ENCODE results near the gene CLCC1. TPM values are rescaled to one million over a fixed set of nuclear protein-coding genes. Genes with fewer than 3 reads are reported as not detected.
"Not testable (repeated sequence)": the region's sequence is repeated elsewhere in the genome, so short reads cannot be mapped to it uniquely, and the experiment has no call there.

Gene CLCC1
- total RNA-seq, 2 experiments from 2014 or later = 18.7 to 20.4 TPM

DNA sequence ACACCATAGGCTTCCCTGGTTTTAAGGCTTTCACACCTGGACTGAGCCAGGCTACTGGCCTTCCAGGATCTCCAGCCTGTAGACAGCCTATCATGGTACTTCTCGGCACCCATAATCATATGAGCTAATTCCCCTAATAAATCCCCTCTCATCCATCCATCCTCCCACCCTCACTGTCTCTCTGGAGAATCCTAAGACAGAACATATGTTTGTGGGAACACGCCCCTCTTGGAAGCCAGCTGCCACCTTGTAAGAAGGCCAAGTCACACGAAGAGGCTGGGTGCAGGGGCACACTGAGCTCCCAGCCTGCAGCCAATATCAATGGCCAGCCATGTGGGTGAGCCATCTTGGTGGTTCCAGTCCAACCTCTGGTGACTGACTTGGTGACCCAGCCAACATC lies 7.4 kb downstream of the CLCC1 start:
- H3K4me1 Mint-ChIP-seq = peaks cover 44% of the 10 kb centered on the region
- peaks cover 5% of the 10 kb centered on the region for H3K9me3 Mint-ChIP-seq
- H3K36me3 Mint-ChIP-seq (ENCODE audit: low read depth) = peaks cover 53% of the 10 kb centered on the region
- ChIA-PET POLR2A (no interaction called here), CTCF (interaction anchor here (0.8 to 1.7 kb wide), 3 partner anchors 9 to 99 kb away, joined by 3 to 6 read pairs (median 4); partner anchors contain the start of gene AKNAD1)
- H3K27ac Mint-ChIP-seq = peak overlapping the region; percentile 87
- H3K27me3 Mint-ChIP-seq = peaks cover 12% of the 10 kb centered on the region
- DNase-seq = no peak
- no peak overlapping the region for H3K4me3 Mint-ChIP-seq

DNA sequence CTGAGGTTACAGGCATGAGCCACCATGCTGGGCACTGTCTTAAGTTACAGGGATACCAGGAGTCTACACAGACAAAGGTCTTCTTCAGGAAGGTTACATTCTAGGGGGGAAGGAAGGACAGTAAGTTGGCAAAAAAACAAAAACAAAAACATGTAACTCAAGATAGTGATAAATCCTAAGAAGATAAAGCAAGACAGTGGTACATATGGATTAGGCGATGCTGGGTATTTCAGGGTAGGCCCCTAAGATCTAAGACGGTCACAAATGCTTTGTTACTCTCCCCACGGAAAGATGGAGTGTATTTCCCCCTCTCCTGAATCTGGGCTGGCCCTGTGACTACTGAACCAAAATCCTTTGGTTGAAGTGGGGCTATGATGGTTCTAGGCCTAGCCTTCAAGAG lies 8.2 kb downstream of the CLCC1 start:
- Mint-ChIP-seq H3K4me1 (peaks cover 37% of the 10 kb centered on the region), H3K9me3 (peaks cover 5% of the 10 kb centered on the region), H3K27me3 (peaks cover 10% of the 10 kb centered on the region), H3K36me3 (ENCODE audit: low read depth) (peaks cover 48% of the 10 kb centered on the region), H3K4me3 (no peak overlapping the region), H3K27ac (no peak overlapping the region)
- CTCF ChIA-PET = interaction anchor here (0.8 kb wide), 1 partner anchor 8 kb away, joined by 3 read pairs; no protein-coding TSS in a partner anchor
- DNase-seq = no peak
- POLR2A ChIA-PET = no interaction called here

- peaks cover 42% of the 10 kb centered on the region for H3K36me3 Mint-ChIP-seq (ENCODE audit: low read depth)
- H3K9me3 Mint-ChIP-seq = peaks cover 5% of the 10 kb centered on the region
- H3K27ac Mint-ChIP-seq = no peak overlapping the region
- ChIA-PET POLR2A (no interaction called here), CTCF (interaction anchor here (1.0 to 2.0 kb wide), 3 partner anchors 9 to 209 kb away, joined by 3 to 8 read pairs (median 4); partner anchors contain the start of gene CLCC1)
- no peak for DNase-seq
- peaks cover 5% of the 10 kb centered on the region for H3K27me3 Mint-ChIP-seq
- peaks cover 36% of the 10 kb centered on the region for H3K4me1 Mint-ChIP-seq
- no peak overlapping the region for H3K4me3 Mint-ChIP-seq
These were observed 9.8 kb downstream of the CLCC1 start for GRCh38 chr1:108953452-108953851.

DNA sequence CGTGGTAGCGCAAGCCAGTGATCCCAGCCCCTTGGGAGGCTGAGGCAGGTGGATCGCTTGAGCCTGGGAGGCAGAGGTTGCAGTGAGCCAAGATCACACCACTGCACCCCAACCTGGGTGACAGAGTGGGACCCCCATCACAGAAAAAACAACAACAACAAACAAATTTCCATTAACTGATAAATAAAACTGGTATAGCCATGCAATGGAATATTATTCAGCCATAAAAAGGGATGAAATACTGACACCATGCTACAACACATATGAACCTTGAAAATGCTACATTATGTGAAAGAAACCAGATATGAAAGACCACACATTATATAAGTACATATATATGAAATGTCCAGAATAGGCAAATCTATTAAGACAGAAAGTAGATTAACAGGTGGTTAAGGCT lies 12.0 kb downstream of the CLCC1 start:
- ChIA-PET CTCF (interaction anchor here (1.9 kb wide), 1 partner anchor 10 kb away, joined by 9 read pairs; no protein-coding TSS in a partner anchor), POLR2A (interaction anchor here (0.7 kb wide), 1 partner anchor 20 kb away, joined by 10 read pairs; no protein-coding TSS in a partner anchor)
- H3K27ac Mint-ChIP-seq = no peak overlapping the region
- peaks cover 20% of the 10 kb centered on the region for H3K4me1 Mint-ChIP-seq
- H3K36me3 Mint-ChIP-seq (ENCODE audit: low read depth) = peaks cover 34% of the 10 kb centered on the region
- no peak overlapping the region for H3K4me3 Mint-ChIP-seq
- no peaks in the 10 kb centered on the region for H3K27me3 Mint-ChIP-seq
- DNase-seq = no peak
- H3K9me3 Mint-ChIP-seq = peaks cover 5% of the 10 kb centered on the region

GRCh38 chr1:108949044-108949443 lies 14.2 kb downstream of the CLCC1 start:
- POLR2A ChIA-PET = interaction anchor here (0.7 kb wide), 1 partner anchor 476 kb away, joined by 10 read pairs; no protein-coding TSS in a partner anchor
- DNase-seq = no peak
- no peak overlapping the region for H3K27ac Mint-ChIP-seq
- H3K4me3 Mint-ChIP-seq = no peak overlapping the region
- peaks cover 21% of the 10 kb centered on the region for H3K36me3 Mint-ChIP-seq (ENCODE audit: low read depth)
- CTCF ChIA-PET = interaction anchor here (0.7 to 1.3 kb wide), 3 partner anchors 14 to 151 kb away, joined by 3 to 4 read pairs (median 3); no protein-coding TSS in a partner anchor
- no peaks in the 10 kb centered on the region for H3K27me3 Mint-ChIP-seq
- H3K9me3 Mint-ChIP-seq = no peaks in the 10 kb centered on the region
- H3K4me1 Mint-ChIP-seq = peaks cover 11% of the 10 kb centered on the region

DNA sequence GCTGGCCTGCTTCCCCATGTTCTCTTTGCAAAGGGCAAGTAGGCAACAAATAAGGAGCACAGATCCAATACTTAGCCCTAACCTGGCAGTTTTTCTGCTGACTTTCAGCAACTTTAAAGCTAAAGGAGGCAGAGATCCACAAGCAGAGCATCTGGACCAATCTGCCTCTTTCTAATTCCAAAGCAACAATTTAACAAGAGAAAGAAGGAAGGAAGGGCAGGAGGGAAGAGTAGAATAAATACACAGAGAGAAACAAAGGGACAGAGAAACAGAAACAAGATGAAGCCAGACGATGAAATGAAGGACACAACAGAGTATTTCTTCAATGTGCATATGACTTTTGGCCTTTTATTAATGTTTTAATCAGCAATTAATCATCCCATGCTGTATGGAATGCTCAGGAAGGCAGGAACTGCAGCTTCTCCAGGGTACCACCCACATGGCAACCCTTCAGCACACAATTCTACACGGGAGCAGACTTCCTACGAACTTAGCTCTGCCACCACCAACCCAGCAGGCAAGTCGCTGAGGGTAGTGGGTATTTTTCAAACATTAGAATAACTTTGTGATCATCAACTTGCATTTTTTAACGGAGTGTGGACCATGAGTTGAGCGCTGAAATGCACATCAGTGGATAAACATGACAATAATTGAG lies 15.3 kb downstream of the CLCC1 start:
- Mint-ChIP-seq H3K9me3 (no peaks in the 10 kb centered on the region), H3K4me1 (peaks cover 10% of the 10 kb centered on the region), H3K4me3 (no peak overlapping the region), H3K27me3 (no peaks in the 10 kb centered on the region), H3K36me3 (ENCODE audit: low read depth) (peaks cover 21% of the 10 kb centered on the region), H3K27ac (no peak overlapping the region)
- POLR2A ChIA-PET = no interaction called here
- CTCF ChIA-PET = interaction anchor here (0.9 to 1.3 kb wide), 3 partner anchors 8 to 152 kb away, joined by 3 read pairs; no protein-coding TSS in a partner anchor
- DNase-seq = no peak

- CTCF ChIA-PET = interaction anchor here (1.1 kb wide), 1 partner anchor 13 kb away, joined by 3 read pairs; no protein-coding TSS in a partner anchor
- H3K4me3 Mint-ChIP-seq = no peak overlapping the region
- H3K27me3 Mint-ChIP-seq = no peaks in the 10 kb centered on the region
- H3K27ac Mint-ChIP-seq = no peak overlapping the region
- peaks cover 39% of the 10 kb centered on the region for H3K36me3 Mint-ChIP-seq (ENCODE audit: low read depth)
- no peaks in the 10 kb centered on the region for H3K9me3 Mint-ChIP-seq
- POLR2A ChIA-PET = no interaction called here
- no peak for DNase-seq
- H3K4me1 Mint-ChIP-seq = no peaks in the 10 kb centered on the region
These were observed 27.1 kb downstream of the CLCC1 start for GRCh38 chr1:108936170-108936569.

DNA sequence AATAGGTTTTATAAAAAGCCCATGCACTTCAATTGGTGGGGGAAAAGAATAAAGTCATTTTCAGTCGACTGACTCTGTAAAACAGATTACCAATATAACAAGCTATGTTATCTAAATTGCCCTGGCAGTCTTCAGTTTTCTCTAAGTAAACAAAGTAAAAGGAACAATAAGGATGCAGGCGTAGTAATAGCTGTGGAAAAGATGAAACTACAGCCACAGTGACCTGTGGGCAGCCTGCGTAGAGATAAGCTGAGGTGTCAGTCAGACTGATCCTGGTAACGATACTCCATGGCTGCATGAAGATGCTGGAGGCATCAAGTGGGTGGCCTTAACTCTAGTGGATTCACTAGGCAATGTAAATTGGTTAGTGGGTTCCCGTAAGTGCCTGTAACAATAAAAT lies 29.3 kb downstream of the CLCC1 start:
- no peak for DNase-seq
- Mint-ChIP-seq H3K27me3 (no peaks in the 10 kb centered on the region), H3K27ac (no peak overlapping the region), H3K9me3 (no peaks in the 10 kb centered on the region), H3K4me3 (no peak overlapping the region), H3K4me1 (no peaks in the 10 kb centered on the region), H3K36me3 (ENCODE audit: low read depth) (peaks cover 48% of the 10 kb centered on the region)
- CTCF ChIA-PET = interaction anchor here (0.9 kb wide), 1 partner anchor 8 kb away, joined by 3 read pairs; no protein-coding TSS in a partner anchor
- POLR2A ChIA-PET = no interaction called here

- peaks cover 31% of the 10 kb centered on the region for H3K36me3 Mint-ChIP-seq (ENCODE audit: low read depth)
- POLR2A ChIA-PET, CTCF ChIA-PET, H3K27me3 Mint-ChIP-seq, H3K4me1 Mint-ChIP-seq, H3K9me3 Mint-ChIP-seq, DNase-seq, H3K4me3 Mint-ChIP-seq, H3K27ac Mint-ChIP-seq: not testable (repeated sequence)
These were observed 35.7 kb downstream of the CLCC1 start for GRCh38 chr1:108927565-108927964.

- no peaks in the 10 kb centered on the region for H3K27me3 Mint-ChIP-seq
- H3K36me3 Mint-ChIP-seq (ENCODE audit: low read depth) = peaks cover 31% of the 10 kb centered on the region
- ChIA-PET POLR2A (no interaction called here), CTCF (interaction anchor here (1.7 kb wide), 1 partner anchor 9 kb away, joined by 3 read pairs; no protein-coding TSS in a partner anchor)
- DNase-seq = no peak
- no peak overlapping the region for H3K27ac Mint-ChIP-seq
- no peaks in the 10 kb centered on the region for H3K4me1 Mint-ChIP-seq
- H3K9me3 Mint-ChIP-seq = no peaks in the 10 kb centered on the region
- no peak overlapping the region for H3K4me3 Mint-ChIP-seq
These were observed 37.4 kb downstream of the CLCC1 start for GRCh38 chr1:108925920-108926319.

DNA sequence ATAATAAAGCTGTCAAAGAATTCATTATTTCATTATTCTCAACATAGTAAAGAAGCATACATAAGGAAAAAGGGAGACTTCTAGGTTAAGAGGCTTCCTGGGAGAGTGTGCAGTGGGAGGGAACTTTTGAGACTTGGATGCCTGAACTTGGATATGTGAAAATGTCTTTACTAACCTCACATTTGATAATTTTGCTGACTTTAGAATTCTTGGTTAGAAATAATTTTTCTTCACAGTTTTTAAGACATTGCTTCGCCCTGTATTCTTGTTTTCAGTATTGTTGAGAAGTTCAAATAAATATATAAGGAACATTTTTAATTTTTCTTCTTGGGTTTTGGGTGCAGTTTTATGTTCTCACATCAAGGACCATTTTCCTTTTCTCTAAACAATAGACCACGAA lies 46.5 kb downstream of the CLCC1 start:
- Mint-ChIP-seq H3K4me3 (no peak overlapping the region), H3K36me3 (ENCODE audit: low read depth) (peaks cover 24% of the 10 kb centered on the region), H3K27me3 (no peaks in the 10 kb centered on the region), H3K9me3 (no peaks in the 10 kb centered on the region), H3K27ac (no peak overlapping the region), H3K4me1 (no peaks in the 10 kb centered on the region)
- ChIA-PET POLR2A (no interaction called here), CTCF (interaction anchor here (1.7 kb wide), 1 partner anchor 183 kb away, joined by 4 read pairs; no protein-coding TSS in a partner anchor)
- DNase-seq = no peak

All from activated CD4-positive, alpha-beta T cell treated with anti-CD3 and anti-CD28 coated beads, Interleukin-2, amount 10 ng/mL, durations not matched to agents 7 days and 5 days (primary cell).